Activated naive CD4-positive, alpha-beta T cell treated with anti-CD3 and anti-CD28 coated beads, Interleukin-2, amount 10 ng/mL, durations not matched to agents 7 days and 5 days (primary cell): ENCODE measurements around the gene XXYLT1.

Source experiments
- CTCF ChIA-PET: fragments of 350-600 bp; sonication (Branson Sonifier 250); formaldehyde crosslinking; loops from one replicate; lab custom pipeline; 2021; ENCODE audit warnings: antibody characterized with exemption; lab: Charles Lee
- DNase-seq: peaks from one replicate; pipeline ENCODE4 v3.0.0-alpha.2; 2020
- H3K27ac Mint-ChIP-seq: one replicate; pipeline ENCODE4 v1.8.0; 2021; ENCODE audit warnings: mild to moderate bottlenecking, moderate library complexity, mixed read lengths
- H3K27me3 Mint-ChIP-seq: one replicate; pipeline ENCODE4 v1.8.0; 2021; ENCODE audit warnings: mild to moderate bottlenecking, mixed read lengths
- H3K36me3 Mint-ChIP-seq: one replicate; pipeline ENCODE4 v1.8.0; 2021; ENCODE audit warnings: mixed read lengths
- H3K4me1 Mint-ChIP-seq: one replicate; pipeline ENCODE4 v1.8.0; 2021; ENCODE audit warnings: mixed read lengths
- H3K4me3 Mint-ChIP-seq: one replicate; pipeline ENCODE4 v1.8.0; 2021; ENCODE audit warnings: mild to moderate bottlenecking, moderate library complexity, mixed read lengths
- H3K9me3 Mint-ChIP-seq: one replicate; pipeline ENCODE4 v1.8.0; 2021; ENCODE audit warnings: mixed read lengths

XXYLT1 gene

DNA sequence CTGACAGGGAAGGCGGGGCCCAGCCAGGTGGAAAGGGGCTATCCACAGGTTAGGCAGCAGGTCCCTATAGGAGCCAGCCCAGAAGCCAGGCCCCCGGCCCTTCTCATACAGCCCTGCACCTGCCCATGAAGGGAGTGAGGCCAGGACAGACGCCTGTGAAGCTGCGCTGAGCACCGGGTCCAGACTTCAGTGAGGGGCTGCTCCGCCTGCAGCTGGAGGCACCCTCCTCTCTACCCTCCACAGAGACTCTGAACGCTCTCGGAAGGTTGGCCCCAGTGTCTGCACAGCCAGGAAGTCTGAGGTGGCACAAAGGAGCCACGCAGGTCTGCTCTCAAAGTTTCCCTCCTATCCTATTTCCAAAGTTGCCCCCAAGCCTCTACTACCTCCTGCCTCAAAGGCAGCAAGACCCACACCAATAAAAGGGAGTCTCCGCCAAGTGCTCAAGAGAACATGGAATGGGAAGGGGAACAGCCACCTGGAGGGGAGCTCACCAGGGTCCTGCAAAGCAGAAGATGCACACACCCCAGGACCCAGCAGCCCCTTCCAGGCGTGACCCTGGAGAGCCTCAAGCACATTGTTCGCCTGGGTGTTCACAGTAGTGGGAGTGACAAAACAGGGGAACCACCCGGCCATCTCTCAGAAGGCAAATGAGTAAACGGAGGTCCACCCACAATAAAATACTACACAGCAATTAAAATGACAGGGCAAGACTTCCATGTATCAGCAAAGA is 19.5 kb downstream of the XXYLT1 start:
- CTCF ChIA-PET: interaction anchor here (1.0 kb wide), 1 partner anchor 19 kb away, joined by 3 read pairs; no protein-coding TSS in a partner anchor
- Mint-ChIP-seq H3K4me3 (no peak overlapping the region), H3K27me3 (peaks cover 9% of the 10 kb centered on the region), H3K27ac (no peak overlapping the region), H3K4me1 (peaks cover 12% of the 10 kb centered on the region), H3K36me3 (no peaks in the 10 kb centered on the region), H3K9me3 (no peaks in the 10 kb centered on the region)
- DNase-seq: no peak

DNA sequence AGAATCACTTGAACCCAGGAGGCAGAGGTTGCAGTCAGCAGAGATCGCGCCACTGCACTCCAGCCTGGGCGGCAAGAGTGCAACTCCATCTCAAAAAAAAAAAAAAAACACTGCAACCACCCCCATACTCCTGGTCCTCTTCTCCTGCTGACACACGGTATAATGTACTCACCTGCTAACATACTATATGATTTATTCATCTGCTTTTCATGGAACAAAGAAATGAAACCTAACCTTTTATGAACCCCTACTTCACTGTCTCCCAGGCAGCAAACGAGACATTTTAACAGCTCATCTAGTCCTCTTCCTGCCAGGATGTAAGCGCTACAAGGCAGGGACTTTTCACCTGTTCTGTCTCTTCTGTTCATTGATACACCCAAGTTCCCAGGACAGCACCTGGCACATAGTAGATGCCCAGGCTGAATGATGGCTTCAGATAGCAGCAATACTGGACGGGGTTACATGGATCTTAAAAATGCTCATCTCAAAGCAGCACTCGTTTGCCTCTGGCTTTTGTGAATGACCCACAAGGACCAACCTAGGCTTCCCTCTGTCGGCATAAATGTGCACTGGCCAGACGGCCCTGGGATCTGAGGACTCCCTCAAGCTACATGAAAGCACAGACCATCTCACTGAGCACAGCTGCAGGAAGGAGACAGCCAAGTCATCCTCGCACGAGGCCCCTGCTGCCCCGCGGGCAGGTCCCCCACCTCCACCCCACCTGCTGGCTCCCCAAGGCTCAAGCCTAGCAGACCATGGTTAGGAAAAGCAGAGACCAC is 20.3 kb downstream of the XXYLT1 start:
- no peaks in the 10 kb centered on the region for H3K9me3 Mint-ChIP-seq
- CTCF ChIA-PET: interaction anchor here (1.0 to 1.2 kb wide), 3 partner anchors 10 to 568 kb away, joined by 3 to 4 read pairs (median 3); no protein-coding TSS in a partner anchor
- H3K36me3 Mint-ChIP-seq: no peaks in the 10 kb centered on the region
- H3K4me1 Mint-ChIP-seq: peaks cover 12% of the 10 kb centered on the region
- no peak for DNase-seq
- no peak overlapping the region for H3K4me3 Mint-ChIP-seq
- H3K27me3 Mint-ChIP-seq: peaks cover 9% of the 10 kb centered on the region
- no peak overlapping the region for H3K27ac Mint-ChIP-seq

DNA sequence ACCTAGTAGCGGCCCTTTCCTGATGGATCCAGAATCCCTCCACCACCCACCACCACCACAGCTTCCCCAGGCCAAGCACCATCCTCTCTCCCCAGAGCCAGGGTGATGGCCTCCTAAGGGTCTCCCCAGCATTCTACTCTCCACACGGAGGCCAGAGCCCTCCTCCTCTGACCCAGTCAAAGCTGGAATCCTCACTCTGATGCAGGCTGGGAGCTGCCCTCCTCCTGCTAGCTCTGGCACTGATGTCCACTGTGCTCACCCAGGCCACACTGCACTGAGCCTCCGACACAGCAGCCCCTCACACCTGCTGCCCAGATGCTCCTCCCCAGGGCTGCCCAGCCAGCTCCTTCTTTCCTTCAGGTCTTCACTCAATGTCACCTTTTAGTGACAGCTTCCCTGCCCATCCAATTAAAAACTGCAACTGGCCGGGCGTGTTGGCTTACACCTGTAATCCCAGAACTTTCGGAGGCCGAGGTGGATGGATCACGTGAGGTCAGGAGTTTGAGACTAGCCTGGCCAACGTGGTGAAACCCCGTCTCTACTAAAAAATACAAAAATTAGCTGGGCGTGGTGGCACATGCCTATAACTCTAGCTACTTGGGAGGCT is 21.0 kb downstream of the XXYLT1 start:
- no peak overlapping the region for H3K4me3 Mint-ChIP-seq
- CTCF ChIA-PET: interaction anchor here (0.6 to 1.2 kb wide), 4 partner anchors 10 to 611 kb away, joined by 3 to 5 read pairs (median 4); no protein-coding TSS in a partner anchor
- no peaks in the 10 kb centered on the region for H3K9me3 Mint-ChIP-seq
- no peak overlapping the region for H3K27ac Mint-ChIP-seq
- H3K27me3 Mint-ChIP-seq: peaks cover 9% of the 10 kb centered on the region
- DNase-seq: no peak
- peaks cover 12% of the 10 kb centered on the region for H3K4me1 Mint-ChIP-seq
- H3K36me3 Mint-ChIP-seq: no peaks in the 10 kb centered on the region

DNA sequence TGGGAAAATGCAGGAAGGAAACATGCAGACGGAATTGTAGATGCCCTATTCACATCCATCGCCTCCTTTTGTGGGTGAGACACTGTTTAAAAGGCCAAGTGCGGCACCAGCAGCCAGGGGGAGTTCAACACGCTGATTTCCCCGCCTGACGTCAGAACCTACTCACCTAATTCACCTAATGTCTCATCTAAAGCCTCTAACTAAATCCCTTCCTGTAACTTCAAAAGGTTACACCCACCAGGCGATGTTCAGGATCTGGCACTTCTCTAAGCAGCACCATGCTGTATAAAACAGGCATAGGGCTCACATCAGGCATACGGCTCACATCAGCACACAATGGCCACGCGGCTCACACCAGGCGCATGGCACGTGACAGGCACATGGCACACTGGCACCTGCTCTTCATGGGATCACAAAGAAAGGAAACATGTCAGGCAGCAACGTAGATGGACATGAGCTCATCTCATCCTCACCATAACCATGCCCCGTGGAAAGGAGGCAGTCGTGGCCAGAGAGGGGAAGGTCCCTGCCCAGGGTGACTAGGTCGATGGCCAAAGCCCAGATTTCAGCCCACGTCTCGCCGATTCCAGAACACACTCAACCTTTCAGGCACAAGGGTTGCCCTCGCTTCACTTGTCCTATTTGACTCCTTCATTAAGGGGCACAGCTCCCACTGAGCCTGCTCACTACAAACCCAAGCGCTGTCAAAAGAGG is 21.7 kb downstream of the XXYLT1 start:
- peaks cover 12% of the 10 kb centered on the region for H3K4me1 Mint-ChIP-seq
- no peaks in the 10 kb centered on the region for H3K9me3 Mint-ChIP-seq
- no peak for DNase-seq
- H3K27ac Mint-ChIP-seq: no peak overlapping the region
- H3K4me3 Mint-ChIP-seq: no peak overlapping the region
- CTCF ChIA-PET: interaction anchor here (0.6 to 1.1 kb wide), 3 partner anchors 272 to 610 kb away, joined by 3 to 5 read pairs (median 4); no protein-coding TSS in a partner anchor
- H3K27me3 Mint-ChIP-seq: peaks cover 6% of the 10 kb centered on the region
- H3K36me3 Mint-ChIP-seq: no peaks in the 10 kb centered on the region

DNA sequence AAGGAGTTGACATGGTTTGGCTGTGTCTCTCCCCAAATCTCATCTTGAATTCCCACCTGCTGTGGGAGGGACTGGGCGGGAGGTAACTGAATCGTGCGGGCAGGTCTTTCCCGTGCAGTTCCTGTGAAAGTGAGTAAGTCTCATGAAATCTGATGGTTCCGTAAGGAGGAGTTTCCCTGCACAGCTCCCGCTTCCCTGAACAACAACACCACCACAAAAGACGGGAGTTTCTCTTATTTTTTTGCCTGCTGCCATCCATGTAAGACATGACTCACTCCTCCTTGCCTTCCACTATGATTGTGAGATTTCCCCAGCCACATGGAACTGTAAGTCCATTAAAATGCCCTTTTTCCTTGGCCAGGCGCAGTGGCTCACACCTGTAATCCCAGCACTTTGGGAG is 22.7 kb downstream of the XXYLT1 start:
- CTCF ChIA-PET: no interaction called here
- H3K9me3 Mint-ChIP-seq: no peaks in the 10 kb centered on the region
- H3K27me3 Mint-ChIP-seq: peaks cover 6% of the 10 kb centered on the region
- DNase-seq: no peak
- H3K4me3 Mint-ChIP-seq: no peak overlapping the region
- no peaks in the 10 kb centered on the region for H3K36me3 Mint-ChIP-seq
- H3K27ac Mint-ChIP-seq: no peak overlapping the region
- peaks cover 12% of the 10 kb centered on the region for H3K4me1 Mint-ChIP-seq

DNA sequence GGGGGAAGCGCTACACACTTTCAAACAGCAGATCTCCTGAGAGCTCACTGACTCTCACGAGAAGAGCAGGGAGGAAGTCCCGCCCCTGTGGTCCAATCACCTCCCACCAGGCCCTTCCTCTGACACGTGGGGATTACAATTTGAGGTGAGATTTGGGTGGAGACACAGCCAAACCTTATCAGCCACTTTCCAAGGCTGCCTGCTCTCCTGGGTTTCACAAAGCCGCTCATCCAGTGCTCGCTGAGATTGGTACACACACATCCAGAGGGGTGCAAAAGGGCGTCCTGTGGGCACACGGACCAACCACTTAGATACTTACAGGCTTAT is 23.1 kb downstream of the XXYLT1 start:
- no peaks in the 10 kb centered on the region for H3K36me3 Mint-ChIP-seq
- H3K27me3 Mint-ChIP-seq: peaks cover 3% of the 10 kb centered on the region
- peaks cover 12% of the 10 kb centered on the region for H3K4me1 Mint-ChIP-seq
- no peak overlapping the region for H3K27ac Mint-ChIP-seq
- H3K4me3 Mint-ChIP-seq: no peak overlapping the region
- no peak for DNase-seq
- CTCF ChIA-PET: no interaction called here
- no peaks in the 10 kb centered on the region for H3K9me3 Mint-ChIP-seq

DNA sequence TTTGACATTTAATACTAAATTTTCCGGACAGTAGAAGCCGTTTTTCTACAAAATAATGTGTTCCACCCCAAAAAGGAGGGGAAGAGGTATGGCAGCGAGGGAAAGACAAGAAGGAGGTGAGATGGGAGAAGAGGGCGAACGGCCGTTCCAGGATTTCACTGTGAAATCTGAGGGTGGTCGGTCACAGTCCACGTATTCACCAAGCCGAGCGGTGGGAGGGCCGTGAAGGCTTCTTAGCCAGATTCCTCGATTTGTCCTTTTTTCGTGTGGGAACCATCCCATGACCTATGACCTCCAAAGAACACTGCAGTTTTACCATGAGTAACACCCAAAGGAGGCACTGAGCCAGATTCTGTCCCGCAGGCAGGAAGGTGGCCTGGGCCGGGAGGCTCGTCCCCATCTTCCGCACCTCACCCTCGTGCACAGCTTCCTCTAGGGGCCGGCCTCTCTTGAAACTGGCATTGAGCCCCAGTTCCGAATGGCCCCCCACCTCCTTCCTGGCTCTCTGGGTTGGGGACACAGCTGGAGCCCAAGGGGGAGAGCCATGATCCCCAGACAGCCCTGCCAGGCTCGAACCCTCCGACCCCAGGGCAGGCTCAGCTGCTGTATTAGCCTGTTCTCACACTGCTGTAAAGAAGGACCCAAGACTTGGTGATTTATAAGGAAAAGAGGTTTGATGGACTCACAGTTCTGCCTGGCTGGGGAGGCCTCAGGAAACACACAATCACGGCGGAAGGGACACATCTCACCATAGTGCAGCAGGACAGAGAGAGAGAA is 23.7 kb downstream of the XXYLT1 start:
- peaks cover 3% of the 10 kb centered on the region for H3K27me3 Mint-ChIP-seq

DNA sequence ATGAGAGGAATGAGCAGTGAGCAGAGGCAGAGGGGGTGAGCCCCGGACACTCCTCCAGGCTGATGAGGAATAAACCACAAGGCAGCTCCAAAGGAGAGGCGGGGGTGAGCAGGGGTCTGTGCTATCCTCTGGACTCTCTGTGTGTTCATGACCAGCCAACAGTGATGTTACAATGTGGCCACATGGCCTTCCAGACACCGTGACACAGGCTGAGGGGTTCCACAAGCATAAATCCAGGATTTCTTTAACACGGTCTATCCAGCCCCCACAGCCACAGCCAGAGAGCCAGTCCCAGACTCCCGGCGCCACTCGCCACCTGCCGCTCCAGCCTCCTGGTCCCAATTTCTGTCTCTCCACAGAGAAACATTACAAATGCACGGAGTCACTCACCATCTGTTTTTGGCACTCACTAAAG is 24.4 kb downstream of the XXYLT1 start:
- Mint-ChIP-seq H3K9me3 (no peaks in the 10 kb centered on the region), H3K4me3 (no peak overlapping the region), H3K27ac (no peak overlapping the region), H3K27me3 (peaks cover 3% of the 10 kb centered on the region), H3K4me1 (peaks cover 12% of the 10 kb centered on the region), H3K36me3 (no peaks in the 10 kb centered on the region)
- CTCF ChIA-PET: no interaction called here
- DNase-seq: no peak

More for the DNA sequence above, 23.7 kb downstream of the XXYLT1 start:
- CTCF ChIA-PET: no interaction called here
- no peak for DNase-seq
- peaks cover 12% of the 10 kb centered on the region for H3K4me1 Mint-ChIP-seq
- no peak overlapping the region for H3K27ac Mint-ChIP-seq
- no peaks in the 10 kb centered on the region for H3K36me3 Mint-ChIP-seq
- no peak overlapping the region for H3K4me3 Mint-ChIP-seq
- H3K9me3 Mint-ChIP-seq: no peaks in the 10 kb centered on the region

DNA sequence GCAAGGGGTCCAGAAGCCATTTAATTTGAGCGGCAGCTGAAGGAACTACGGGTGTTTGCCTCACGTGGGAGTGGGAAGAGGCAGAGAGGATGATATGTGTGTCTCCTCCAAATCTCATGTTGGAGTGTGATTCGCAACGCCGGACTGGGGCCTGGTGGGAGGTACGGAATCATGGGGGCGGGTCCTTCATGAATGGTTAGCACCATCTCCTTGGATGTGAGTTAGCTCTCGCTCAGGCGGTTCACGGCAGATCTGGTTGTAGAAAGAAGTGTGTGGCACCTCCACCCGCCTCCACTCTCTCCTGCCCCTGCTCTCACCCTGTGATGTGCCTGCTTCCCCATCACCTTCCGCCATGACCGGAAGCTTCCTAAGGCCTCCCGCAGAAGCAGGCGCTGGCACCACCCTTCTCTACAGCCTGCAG is 25.4 kb downstream of the XXYLT1 start:
- no peaks in the 10 kb centered on the region for H3K9me3 Mint-ChIP-seq

DNA sequence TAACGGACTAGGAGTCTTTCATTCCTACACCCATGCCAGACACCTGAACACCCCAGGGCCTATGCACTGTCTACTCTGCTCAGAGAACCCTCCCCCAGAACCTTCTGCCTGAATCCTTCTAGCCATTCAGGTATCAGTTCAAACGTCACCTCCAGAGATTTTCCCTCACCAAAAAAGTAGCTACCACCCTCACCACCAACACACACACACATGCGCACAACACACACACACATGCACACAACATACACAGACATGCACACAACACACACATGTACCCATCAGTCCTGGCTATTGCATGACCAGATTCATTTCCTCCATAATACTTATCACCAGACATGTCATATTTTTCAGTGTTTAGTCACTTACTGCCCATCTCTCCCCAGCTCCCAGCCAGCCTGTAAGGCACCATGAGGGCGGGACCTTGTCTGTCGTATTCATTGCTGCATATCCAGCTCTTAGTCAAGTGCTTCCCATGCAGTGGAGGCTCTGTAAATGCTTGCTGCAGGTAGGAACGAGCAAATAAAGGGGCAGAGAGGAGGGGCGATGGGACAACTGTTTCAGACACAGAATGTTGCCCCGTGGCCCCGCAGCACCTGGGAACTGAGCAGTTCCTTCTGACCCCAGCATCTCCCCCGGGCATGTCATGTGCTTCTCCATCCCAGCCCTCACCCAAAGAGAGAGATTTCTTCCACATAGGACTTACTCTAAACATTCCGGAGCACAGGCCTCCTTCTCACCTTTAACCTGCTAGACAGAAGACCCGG is 29.2 kb downstream of the XXYLT1 start:
- no peak overlapping the region for H3K4me3 Mint-ChIP-seq
- H3K36me3 Mint-ChIP-seq: peaks cover 8% of the 10 kb centered on the region
- H3K27ac Mint-ChIP-seq: no peak overlapping the region
- CTCF ChIA-PET: no interaction called here
- DNase-seq: no peak
- H3K27me3 Mint-ChIP-seq: no peaks in the 10 kb centered on the region
- H3K4me1 Mint-ChIP-seq: no peaks in the 10 kb centered on the region
- H3K9me3 Mint-ChIP-seq: peaks cover 11% of the 10 kb centered on the region

More for the DNA sequence above, 25.4 kb downstream of the XXYLT1 start:
- H3K4me3 Mint-ChIP-seq: no peak overlapping the region
- H3K27ac Mint-ChIP-seq: no peak overlapping the region
- DNase-seq: no peak
- peaks cover 3% of the 10 kb centered on the region for H3K27me3 Mint-ChIP-seq
- CTCF ChIA-PET: no interaction called here
- H3K4me1 Mint-ChIP-seq: peaks cover 9% of the 10 kb centered on the region
- H3K36me3 Mint-ChIP-seq: no peaks in the 10 kb centered on the region

DNA sequence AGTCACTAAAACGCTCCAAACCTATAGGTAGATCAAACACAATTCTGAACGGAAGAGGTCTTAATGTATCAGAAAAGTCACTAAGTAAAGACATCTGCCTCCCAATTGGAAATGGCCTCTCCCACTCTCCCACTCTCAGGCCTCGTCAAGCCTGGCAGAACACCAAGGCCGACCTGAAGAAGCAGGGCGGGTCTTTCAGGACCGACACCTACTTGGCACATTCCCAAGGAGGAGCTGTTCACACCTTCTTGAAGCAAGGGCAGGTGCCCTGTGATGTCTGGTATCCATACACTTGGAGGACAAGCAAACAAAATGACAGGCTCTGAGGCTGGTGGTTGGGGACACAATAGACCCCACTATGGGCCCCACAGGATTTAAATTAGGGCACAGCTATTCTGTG is 30.0 kb downstream of the XXYLT1 start:
- H3K36me3 Mint-ChIP-seq: peaks cover 8% of the 10 kb centered on the region
- H3K9me3 Mint-ChIP-seq: peaks cover 14% of the 10 kb centered on the region
- H3K27me3 Mint-ChIP-seq: no peaks in the 10 kb centered on the region
- H3K4me3 Mint-ChIP-seq: no peak overlapping the region
- CTCF ChIA-PET: no interaction called here
- no peak for DNase-seq
- no peak overlapping the region for H3K27ac Mint-ChIP-seq
- no peaks in the 10 kb centered on the region for H3K4me1 Mint-ChIP-seq

DNA sequence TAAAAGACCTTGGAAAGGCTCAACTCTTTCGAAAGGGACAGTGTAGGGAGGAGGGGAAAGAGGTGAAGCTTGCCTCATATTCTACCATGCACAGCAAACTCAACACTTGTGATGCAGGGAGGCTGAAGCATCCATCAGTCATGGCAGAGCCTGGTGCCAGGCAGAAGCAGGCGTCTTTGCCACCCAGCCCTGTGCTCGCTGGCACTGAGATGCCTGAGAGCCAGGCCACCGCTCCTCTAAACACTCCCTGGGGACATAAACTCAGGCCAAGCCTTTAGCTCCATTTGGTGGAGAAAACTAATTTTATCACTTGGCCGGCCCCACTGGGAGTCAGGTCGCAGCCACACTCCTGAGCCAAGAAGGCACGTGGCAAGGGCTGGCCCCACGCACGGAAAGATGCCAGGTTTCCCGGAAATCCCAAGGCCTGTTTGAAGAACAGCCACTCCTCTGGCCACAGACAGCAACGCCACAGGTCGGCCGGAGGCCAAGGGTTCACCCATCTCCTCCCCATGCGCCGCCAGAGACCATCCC is 30.7 kb downstream of the XXYLT1 start:
- Mint-ChIP-seq H3K4me1 (no peaks in the 10 kb centered on the region), H3K27ac (no peak overlapping the region), H3K4me3 (no peak overlapping the region), H3K27me3 (no peaks in the 10 kb centered on the region), H3K36me3 (peaks cover 8% of the 10 kb centered on the region), H3K9me3 (peaks cover 14% of the 10 kb centered on the region)
- CTCF ChIA-PET: no interaction called here
- DNase-seq: no peak

DNA sequence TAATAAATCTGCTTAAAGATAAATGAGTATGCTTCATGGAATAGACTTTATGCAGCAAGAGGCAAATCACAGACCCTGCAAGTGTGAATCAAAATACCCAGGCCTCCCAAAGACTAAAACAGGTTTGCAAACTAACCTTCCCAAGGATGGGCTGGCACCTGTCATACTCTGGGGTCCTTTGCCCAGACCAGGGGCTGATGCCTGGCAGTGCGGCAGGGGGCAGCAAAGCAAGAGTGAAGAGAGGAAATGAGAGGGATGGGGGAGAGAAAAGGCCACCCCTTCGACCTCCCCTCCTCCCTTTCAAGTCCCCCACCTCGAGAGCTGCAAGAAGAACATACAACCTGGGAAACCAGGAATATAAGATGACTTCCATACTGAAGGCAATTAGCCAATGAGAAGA is 31.8 kb downstream of the XXYLT1 start:
- no peak for DNase-seq
- H3K27me3 Mint-ChIP-seq: no peaks in the 10 kb centered on the region
- H3K27ac Mint-ChIP-seq: no peak overlapping the region
- H3K9me3 Mint-ChIP-seq: peaks cover 16% of the 10 kb centered on the region
- CTCF ChIA-PET: no interaction called here
- no peaks in the 10 kb centered on the region for H3K4me1 Mint-ChIP-seq
- H3K36me3 Mint-ChIP-seq: peaks cover 8% of the 10 kb centered on the region
- H3K4me3 Mint-ChIP-seq: no peak overlapping the region
